Activated B cell treated with CpG ODN at 0.5 μM for 24 hours (primary cell): Measurements from ENCODE around the gene ADAM17. TPM values are rescaled to one million over a fixed set of nuclear protein-coding genes. Genes with fewer than 3 reads are reported as not detected.

Experiments used
- ATAC-seq: fragments of 200-7000 bp; cut with Tn5 transposase; one replicate; pipeline ENCODE4 v1.10.0; 2021; ENCODE audit warnings: low read depth, mild to moderate bottlenecking, moderate library complexity
- CTCF ChIA-PET: fragments of 350-600 bp; sonication (Branson Sonifier 250); formaldehyde crosslinking; loops from one replicate; lab custom pipeline; 2021; ENCODE audit warnings: antibody characterized with exemption; lab: Charles Lee
- POLR2A ChIA-PET: fragments of 350-600 bp; sonication (Branson Sonifier 250); formaldehyde crosslinking; loops from one replicate; lab custom pipeline; 2021; ENCODE audit warnings: antibody characterized with exemption; lab: Charles Lee
- DNase-seq: peaks from one replicate; pipeline ENCODE4 v3.0.0; 2022
- H3K27ac Mint-ChIP-seq: one replicate; pipeline ENCODE4 v1.8.0; 2020; ENCODE audit warnings: mixed read lengths
- H3K27me3 Mint-ChIP-seq: one replicate; pipeline ENCODE4 v1.8.0; 2021; ENCODE audit warnings: mixed read lengths
- H3K36me3 Mint-ChIP-seq: one replicate; pipeline ENCODE4 v1.8.0; 2021; ENCODE audit warnings: low read depth, mixed read lengths
- H3K4me1 Mint-ChIP-seq: one replicate; pipeline ENCODE4 v1.8.0; 2021; ENCODE audit warnings: mixed read lengths
- H3K4me3 Mint-ChIP-seq: one replicate; pipeline ENCODE4 v1.8.0; 2020; ENCODE audit warnings: mild to moderate bottlenecking, mixed read lengths
- H3K9me3 Mint-ChIP-seq: one replicate; pipeline ENCODE4 v1.8.0; 2020; ENCODE audit warnings: mixed read lengths
- intact Hi-C: fragments of 100-400 bp; cut with micrococcal nuclease; formaldehyde crosslinking; loops from one replicate; pipeline ENCODE4 v1.15.1; 2024
- total RNA-seq: library from RNA; stranded (reverse); gene quantifications from 2 replicates; pipeline ENCODE4 v1.2.3, GENCODE V29; 2022
- TF ChIP-seq, protein P1 (sequence below): fragments of 200-600 bp; IDR thresholded peaks from one replicate; pipeline ENCODE4 v1.8.0; 2022; ENCODE audit warnings: antibody characterized with exemption, mild to moderate bottlenecking

Gene ADAM17
- total RNA-seq, 1 donor from 2014 or later = 39.5 TPM

DNA sequence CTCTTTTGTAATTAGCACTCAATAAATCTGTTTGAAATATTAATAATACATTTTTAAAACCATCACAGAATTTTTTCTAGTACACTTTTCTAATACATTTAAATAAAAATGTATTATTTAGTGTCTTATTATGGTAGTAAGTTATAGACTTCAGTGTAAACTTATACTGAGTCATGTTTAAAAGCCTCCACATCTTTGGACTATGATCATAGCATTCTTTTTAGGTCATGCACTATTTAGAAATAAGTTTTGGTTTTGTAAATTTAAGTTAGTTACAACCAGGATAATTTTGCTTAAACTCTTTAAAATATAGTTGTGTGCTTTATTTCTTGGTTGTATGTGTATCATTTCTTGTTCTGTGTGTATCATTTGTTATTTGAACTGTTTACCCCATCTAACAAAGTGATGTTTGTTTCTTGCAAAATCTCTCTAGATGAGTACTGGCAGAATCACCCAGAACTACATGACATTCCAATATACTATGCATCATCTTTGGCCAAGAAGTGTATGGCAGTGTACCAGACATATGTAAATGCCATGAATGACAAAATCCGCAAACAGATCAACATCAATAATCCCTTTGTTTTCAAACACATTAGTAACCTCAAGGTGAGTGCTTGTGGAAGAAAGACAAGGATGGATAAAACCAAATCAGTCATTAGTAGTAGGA lies 115.4 kb downstream of the ADAM17 start:
- DNase-seq (no peak), ATAC-seq (no peak)
- Mint-ChIP-seq H3K4me1 (no peaks in the 10 kb centered on the region), H3K36me3 (peaks cover 69% of the 10 kb centered on the region), H3K27ac (no peak overlapping the region), H3K9me3 (no peaks in the 10 kb centered on the region), H3K4me3 (no peak overlapping the region), H3K27me3 (no peaks in the 10 kb centered on the region)
- intact Hi-C loops = no loop called here
- ChIA-PET CTCF (no interaction called here), POLR2A (no interaction called here)
- TF ChIP-seq, protein P1, sequence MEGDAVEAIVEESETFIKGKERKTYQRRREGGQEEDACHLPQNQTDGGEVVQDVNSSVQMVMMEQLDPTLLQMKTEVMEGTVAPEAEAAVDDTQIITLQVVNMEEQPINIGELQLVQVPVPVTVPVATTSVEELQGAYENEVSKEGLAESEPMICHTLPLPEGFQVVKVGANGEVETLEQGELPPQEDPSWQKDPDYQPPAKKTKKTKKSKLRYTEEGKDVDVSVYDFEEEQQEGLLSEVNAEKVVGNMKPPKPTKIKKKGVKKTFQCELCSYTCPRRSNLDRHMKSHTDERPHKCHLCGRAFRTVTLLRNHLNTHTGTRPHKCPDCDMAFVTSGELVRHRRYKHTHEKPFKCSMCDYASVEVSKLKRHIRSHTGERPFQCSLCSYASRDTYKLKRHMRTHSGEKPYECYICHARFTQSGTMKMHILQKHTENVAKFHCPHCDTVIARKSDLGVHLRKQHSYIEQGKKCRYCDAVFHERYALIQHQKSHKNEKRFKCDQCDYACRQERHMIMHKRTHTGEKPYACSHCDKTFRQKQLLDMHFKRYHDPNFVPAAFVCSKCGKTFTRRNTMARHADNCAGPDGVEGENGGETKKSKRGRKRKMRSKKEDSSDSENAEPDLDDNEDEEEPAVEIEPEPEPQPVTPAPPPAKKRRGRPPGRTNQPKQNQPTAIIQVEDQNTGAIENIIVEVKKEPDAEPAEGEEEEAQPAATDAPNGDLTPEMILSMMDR = no peak

DNA sequence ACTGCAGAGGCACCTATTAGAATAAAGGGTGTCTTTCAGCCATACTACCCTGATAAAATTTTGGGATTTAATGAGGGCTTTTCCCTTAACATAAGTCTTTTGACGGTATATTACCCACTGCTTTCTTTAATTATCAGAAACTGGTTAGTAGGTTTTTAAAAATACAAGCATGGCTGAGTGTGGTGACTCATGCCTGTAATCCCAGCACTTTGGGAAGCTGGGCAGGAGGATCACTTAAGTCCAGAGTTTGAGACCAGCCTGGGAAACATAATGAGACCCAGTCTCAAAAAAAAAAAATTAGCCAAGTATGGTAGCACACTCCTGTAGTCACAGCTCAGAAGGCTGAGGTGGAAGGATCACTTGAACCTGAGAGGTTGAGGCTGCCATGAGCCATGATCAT lies 116.1 kb downstream of the ADAM17 start:
- ATAC-seq (no peak), DNase-seq (no peak)
- Mint-ChIP-seq H3K9me3 (no peaks in the 10 kb centered on the region), H3K27ac (no peak overlapping the region), H3K36me3 (peaks cover 68% of the 10 kb centered on the region), H3K4me1 (no peaks in the 10 kb centered on the region), H3K27me3 (no peaks in the 10 kb centered on the region), H3K4me3 (no peak overlapping the region)
- POLR2A ChIA-PET = no interaction called here
- CTCF ChIA-PET = no interaction called here
- TF ChIP-seq, protein P1 = no peak
- intact Hi-C loops = no loop called here

Other genes with a start within 250 kb of the ADAM17 start
- gene ITGB1BP1, start 132.3 kb downstream of the ADAM17 start, total RNA-seq = 39.6 and 40.5 TPM in 2 replicates
- gene CPSF3, start 132.2 kb downstream of the ADAM17 start, total RNA-seq = 44.0 and 44.6 TPM in 2 replicates
- gene IAH1, start 81.3 kb downstream of the ADAM17 start, total RNA-seq = 47.1 and 49.0 TPM in 2 replicates
- gene YWHAQ, start 75.2 kb upstream of the ADAM17 start, total RNA-seq = 164 and 166 TPM in 2 replicates